GM12873 (cell line): ENCODE data around the gene NGB.

Experiments used
- CTCF ChIP-seq: IDR thresholded peaks from 2 replicates; pipeline ENCODE4 v1.5.1; 2012; ENCODE audit warnings: low read depth, mild to moderate bottlenecking, moderate library complexity, low read length, control low read depth; ENCODE audit not compliant: insufficient read depth; ENCODE audit errors: missing control alignments

The NGB gene

DNA sequence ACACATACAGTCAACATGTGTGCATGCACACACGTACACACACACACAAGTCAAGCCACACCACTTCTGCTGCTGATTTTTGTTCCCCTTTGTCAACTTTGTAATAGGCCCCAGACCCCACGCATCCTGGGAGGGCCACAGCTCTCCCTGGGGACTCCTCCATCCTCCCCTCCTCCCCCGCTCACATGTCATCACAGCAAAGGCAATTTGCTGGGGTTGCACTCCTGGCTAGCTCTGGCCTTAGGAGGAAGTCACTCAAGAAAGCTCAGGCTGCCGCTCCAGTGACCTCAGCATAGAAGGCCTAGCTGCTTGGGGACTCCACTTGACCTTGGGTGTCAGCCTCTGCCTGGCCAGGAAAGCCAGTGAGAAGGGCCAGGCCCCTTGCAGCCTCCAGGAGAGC, 27.2 kb downstream of the NGB start:
- no peak for TF ChIP-seq CTCF

DNA sequence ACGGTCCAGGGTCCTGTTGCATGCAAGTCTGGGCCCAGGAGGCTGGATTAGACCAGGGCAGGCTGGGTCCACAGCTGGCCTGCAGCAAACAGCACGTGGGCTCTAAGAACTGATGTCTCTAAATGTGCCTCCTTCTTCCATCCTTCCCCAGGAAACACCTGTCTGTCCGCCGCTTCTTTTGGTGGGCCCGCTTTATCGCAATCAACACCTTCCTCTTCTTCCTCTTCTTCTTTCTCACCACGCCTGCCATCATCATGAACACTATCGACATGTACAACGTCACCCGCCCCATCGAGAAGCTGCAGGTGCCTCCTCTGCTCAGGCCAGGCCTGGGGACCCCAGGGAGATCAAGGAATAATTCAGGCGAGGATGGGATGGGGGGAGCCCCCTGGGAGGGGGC, 28.3 kb downstream of the NGB start:
- TF ChIP-seq CTCF: no peak

DNA sequence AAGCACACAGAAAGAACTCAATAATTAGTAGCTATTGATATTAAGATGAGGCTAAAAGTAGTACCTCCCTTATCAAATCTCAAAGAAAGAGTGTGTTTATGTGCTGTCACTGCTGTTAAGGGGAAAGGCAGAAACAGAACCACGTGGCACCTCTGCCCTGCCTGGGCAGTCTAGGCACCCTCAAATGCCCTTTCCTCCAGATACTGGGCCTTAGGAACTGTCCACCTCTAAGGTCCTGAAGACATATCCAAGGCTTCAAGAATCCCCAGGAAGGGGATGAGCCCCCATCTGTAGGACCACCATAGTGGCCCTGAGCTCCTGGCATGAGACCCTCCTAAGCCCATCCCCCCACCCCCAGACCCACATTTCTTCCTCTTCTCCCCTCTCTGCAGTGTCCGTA, 29.1 kb downstream of the NGB start:
- TF ChIP-seq CTCF: no peak

GRCh38 chr14:77240336-77240915, 30.6 kb downstream of the NGB start:
- no peak for TF ChIP-seq CTCF

GRCh38 chr14:77239412-77239811, 31.6 kb downstream of the NGB start:
- no peak for TF ChIP-seq CTCF

DNA sequence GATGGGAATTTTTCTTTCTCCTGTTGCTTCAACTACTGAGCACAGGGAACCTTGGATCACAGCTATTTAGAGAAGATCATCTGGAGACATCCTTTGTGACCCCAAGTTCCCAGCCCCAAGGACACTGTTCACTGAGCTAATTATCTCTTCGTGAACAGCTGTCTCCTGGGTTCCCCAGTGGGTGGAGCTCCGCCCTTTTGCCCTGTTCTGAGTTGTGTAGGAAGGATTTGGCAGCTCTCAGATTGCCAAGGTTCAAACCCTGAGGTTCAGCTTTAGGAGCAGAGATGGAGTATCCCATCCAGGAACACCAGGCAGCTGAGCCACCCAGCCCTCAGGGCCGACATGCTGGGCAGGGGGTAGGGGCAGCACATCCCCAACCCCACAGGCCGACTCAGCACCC, 32.0 kb downstream of the NGB start:
- TF ChIP-seq CTCF: no peak

GRCh38 chr14:77238356-77238755, 32.6 kb downstream of the NGB start:
- no peak for TF ChIP-seq CTCF
